Smooth muscle cell (in vitro differentiated cells): ENCODE data around the gene VSTM4. TPM values are rescaled to one million over a fixed set of nuclear protein-coding genes. Genes with fewer than 3 reads are reported as not detected.

Source experiments
- DNase-seq: peaks from one replicate; lab custom pipeline; 2025; ENCODE audit not compliant: unreplicated experiment; lab: John Stamatoyannopoulos, UW
- H2AFZ ChIP-seq: fragments of 200-600 bp; sonication (generic); 2 replicates; pipeline ENCODE4 v1.6.0; 2016; ENCODE audit warnings: antibody characterized with exemption, low read depth, mild to moderate bottlenecking
- H3F3A ChIP-seq: fragments of 200-600 bp; sonication (generic); 2 replicates; pipeline ENCODE4 v1.6.0; 2017; ENCODE audit warnings: antibody characterized with exemption, low read depth
- H3K27ac ChIP-seq: fragments of 200-600 bp; sonication (generic); 2 replicates; pipeline ENCODE4 v1.5.1; 2016; ENCODE audit warnings: low read depth, mild to moderate bottlenecking
- H3K27me3 ChIP-seq: fragments of 200-600 bp; sonication (generic); 2 replicates; pipeline ENCODE4 v1.6.1; 2016; ENCODE audit warnings: low read depth, mild to moderate bottlenecking
- H3K36me3 ChIP-seq: fragments of 200-600 bp; sonication (generic); 2 replicates; pipeline ENCODE4 v1.5.1; 2016; ENCODE audit warnings: low read depth
- H3K4me1 ChIP-seq: fragments of 200-600 bp; sonication (generic); 2 replicates; pipeline ENCODE4 v1.5.1; 2016; ENCODE audit warnings: low read depth
- H3K4me2 ChIP-seq: fragments of 200-600 bp; sonication (generic); 2 replicates; pipeline ENCODE4 v1.6.0; 2016; ENCODE audit warnings: mild to moderate bottlenecking
- H3K4me3 ChIP-seq: fragments of 200-600 bp; sonication (generic); 2 replicates; pipeline ENCODE4 v1.5.1; 2016; ENCODE audit warnings: mild to moderate bottlenecking
- H3K79me2 ChIP-seq: fragments of 200-600 bp; sonication (generic); 2 replicates; pipeline ENCODE4 v1.6.0; 2016; ENCODE audit warnings: low read depth, mild to moderate bottlenecking
- H3K9ac ChIP-seq: fragments of 200-600 bp; sonication (generic); 2 replicates; pipeline ENCODE4 v1.6.0; 2016; ENCODE audit warnings: low read depth
- H3K9me3 ChIP-seq: fragments of 200-600 bp; sonication (generic); replicated peaks from 2 replicates; pipeline ENCODE4 v1.5.1; 2016; ENCODE audit warnings: low read depth
- H4K20me1 ChIP-seq: fragments of 200-600 bp; sonication (generic); 2 replicates; pipeline ENCODE4 v1.6.0; 2016; ENCODE audit warnings: low read depth
- WGBS: methylation state at CpG from one replicate; pipeline ENCODE4 v1.1.7; 2016; ENCODE audit warnings: low lambda C conversion rate; 5-methylcytosine and 5-hydroxymethylcytosine counted together
- polyA plus RNA-seq: library from polyadenylated mRNA; unstranded; fragments of >200 nt; fragmentation: Nextera tagmentation; extraction: Ambion mirVana; gene quantifications from 2 replicates; pipeline ENCODE4 v1.2.1, GENCODE V29; 2016
- total RNA-seq: library from RNA; depleted of rRNA; stranded (reverse); fragments of >200 nt; gene quantifications from 2 replicates; pipeline ENCODE4 v1.2.3, GENCODE V29; 2014
- TF ChIP-seq, protein P1 (sequence below): fragments of 200-600 bp; sonication (generic); IDR thresholded peaks from 2 replicates; pipeline ENCODE4 v1.5.1; 2017; ENCODE audit warnings: borderline replicate concordance, mild to moderate bottlenecking, antibody characterized with exemption; ENCODE audit not compliant: insufficient read depth, poor library complexity, severe bottlenecking

VSTM4 gene
- total and polyA plus RNA-seq, 2 experiments from 2014 or later, result 5.1 to 7.7 TPM

DNA sequence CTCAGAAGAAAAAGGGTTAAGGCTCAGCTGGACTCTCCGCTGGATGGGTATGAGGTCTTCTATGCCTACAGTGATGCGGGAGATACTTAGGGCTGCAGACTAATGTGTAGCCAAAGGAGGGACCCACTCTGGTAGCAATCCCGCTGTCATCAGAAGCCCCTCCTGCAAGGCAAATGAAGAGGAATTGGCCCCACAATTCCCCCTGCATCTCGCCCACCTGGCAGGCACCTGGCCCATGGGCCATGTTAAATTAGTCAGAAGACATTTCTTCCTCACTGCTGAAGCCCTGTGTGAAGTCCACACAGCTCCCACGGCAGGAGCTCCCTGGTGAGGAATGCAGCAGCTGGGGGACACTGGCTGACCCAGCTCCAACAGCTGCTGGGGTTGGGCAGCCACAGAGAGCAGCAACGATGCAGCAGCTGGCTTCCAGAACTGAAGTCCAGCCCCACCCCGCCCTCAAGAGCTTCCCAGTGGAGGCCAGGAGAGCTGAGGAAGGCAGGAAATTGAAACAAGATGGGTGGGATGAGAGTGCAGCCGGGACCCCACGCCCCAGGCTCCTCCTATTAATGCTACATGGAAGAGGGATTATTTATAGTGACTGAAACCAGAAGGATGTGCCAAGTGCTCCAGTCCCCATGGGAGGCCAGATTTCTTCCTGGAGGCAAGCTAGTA is 5.5 kb downstream of the VSTM4 start:
- H3K27me3 ChIP-seq, result no peaks in the 10 kb centered on the region
- H3K4me3 ChIP-seq, result no peak overlapping the region
- TF ChIP-seq, protein P1, sequence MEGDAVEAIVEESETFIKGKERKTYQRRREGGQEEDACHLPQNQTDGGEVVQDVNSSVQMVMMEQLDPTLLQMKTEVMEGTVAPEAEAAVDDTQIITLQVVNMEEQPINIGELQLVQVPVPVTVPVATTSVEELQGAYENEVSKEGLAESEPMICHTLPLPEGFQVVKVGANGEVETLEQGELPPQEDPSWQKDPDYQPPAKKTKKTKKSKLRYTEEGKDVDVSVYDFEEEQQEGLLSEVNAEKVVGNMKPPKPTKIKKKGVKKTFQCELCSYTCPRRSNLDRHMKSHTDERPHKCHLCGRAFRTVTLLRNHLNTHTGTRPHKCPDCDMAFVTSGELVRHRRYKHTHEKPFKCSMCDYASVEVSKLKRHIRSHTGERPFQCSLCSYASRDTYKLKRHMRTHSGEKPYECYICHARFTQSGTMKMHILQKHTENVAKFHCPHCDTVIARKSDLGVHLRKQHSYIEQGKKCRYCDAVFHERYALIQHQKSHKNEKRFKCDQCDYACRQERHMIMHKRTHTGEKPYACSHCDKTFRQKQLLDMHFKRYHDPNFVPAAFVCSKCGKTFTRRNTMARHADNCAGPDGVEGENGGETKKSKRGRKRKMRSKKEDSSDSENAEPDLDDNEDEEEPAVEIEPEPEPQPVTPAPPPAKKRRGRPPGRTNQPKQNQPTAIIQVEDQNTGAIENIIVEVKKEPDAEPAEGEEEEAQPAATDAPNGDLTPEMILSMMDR, result no peak
- H4K20me1 ChIP-seq, result peaks cover 6% of the 10 kb centered on the region
- no peak overlapping the region for H3K4me2 ChIP-seq
- no peak for DNase-seq
- H3K9me3 ChIP-seq, result no peaks in the 10 kb centered on the region
- WGBS, result 63% methylated on average over 9 of the region's 9 CpGs
- no peak overlapping the region for H3K27ac ChIP-seq
- H2AFZ ChIP-seq, result no peak overlapping the region
- H3K9ac ChIP-seq, result no peak overlapping the region
- H3K4me1 ChIP-seq, result peaks cover 3% of the 10 kb centered on the region
- H3K36me3 ChIP-seq, result no peaks in the 10 kb centered on the region
- no peaks in the 10 kb centered on the region for H3K79me2 ChIP-seq
- no peaks in the 10 kb centered on the region for H3F3A ChIP-seq

DNA sequence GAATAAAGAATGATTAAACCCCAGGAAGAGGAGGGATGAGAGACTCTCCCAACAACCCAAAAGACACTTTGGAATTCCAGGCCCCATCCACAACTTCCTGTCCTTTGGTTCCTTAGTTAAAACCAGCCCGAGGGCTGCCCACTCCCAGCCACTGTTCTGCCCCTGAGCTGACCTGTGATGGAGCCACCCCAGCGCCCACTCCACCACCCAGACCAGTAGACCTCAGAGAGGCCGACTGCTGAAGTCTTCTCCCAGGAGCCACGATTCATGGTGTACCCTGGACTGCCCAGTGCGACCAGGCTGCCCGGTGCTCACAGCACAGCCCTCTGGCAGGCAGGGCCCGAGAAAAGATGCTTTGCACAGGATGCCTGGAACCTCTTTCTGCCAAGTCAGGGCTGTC is 6.7 kb downstream of the VSTM4 start:
- H3K27ac ChIP-seq, result no peak overlapping the region
- H2AFZ ChIP-seq, result no peak overlapping the region
- H3K4me1 ChIP-seq, result no peaks in the 10 kb centered on the region
- H3K27me3 ChIP-seq, result no peaks in the 10 kb centered on the region
- no peaks in the 10 kb centered on the region for H3K9me3 ChIP-seq
- TF ChIP-seq, protein P1, result no peak
- 96% methylated on average over 7 of the region's 7 CpGs for WGBS
- H3K4me3 ChIP-seq, result no peak overlapping the region
- no peaks in the 10 kb centered on the region for H3F3A ChIP-seq
- H4K20me1 ChIP-seq, result peaks cover 6% of the 10 kb centered on the region
- no peak overlapping the region for H3K4me2 ChIP-seq
- no peak overlapping the region for H3K9ac ChIP-seq
- H3K36me3 ChIP-seq, result no peaks in the 10 kb centered on the region
- no peaks in the 10 kb centered on the region for H3K79me2 ChIP-seq
- DNase-seq, result no peak

DNA sequence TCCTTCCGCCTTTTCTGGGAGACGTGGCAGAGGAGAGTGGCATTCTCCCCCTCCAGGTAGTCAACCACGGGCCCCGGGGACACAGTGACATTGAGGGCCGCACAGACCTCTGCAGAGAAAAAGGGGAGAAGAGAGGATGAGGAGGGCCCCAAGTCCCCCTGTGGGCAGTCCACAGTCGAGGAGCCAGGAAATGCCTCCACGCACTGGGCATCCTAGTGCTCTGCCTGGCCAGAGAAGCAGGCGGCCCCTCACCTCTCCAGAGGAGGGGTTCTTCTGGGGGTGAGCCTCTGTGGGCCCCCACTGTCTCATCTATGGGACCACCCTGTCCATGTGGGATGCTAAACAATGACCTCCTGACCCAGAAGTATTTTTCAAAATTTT is 7.4 kb downstream of the VSTM4 start:
- Histone ChIP-seq H3K27ac (no peak overlapping the region), H3K9ac (no peak overlapping the region), H3K9me3 (no peaks in the 10 kb centered on the region), H3K36me3 (no peaks in the 10 kb centered on the region), H3K4me2 (no peak overlapping the region), H4K20me1 (peaks cover 6% of the 10 kb centered on the region), H3K4me1 (no peaks in the 10 kb centered on the region), H2AFZ (no peak overlapping the region), H3K4me3 (no peak overlapping the region), H3F3A (no peaks in the 10 kb centered on the region), H3K79me2 (no peaks in the 10 kb centered on the region), H3K27me3 (no peaks in the 10 kb centered on the region)
- TF ChIP-seq, protein P1, result no peak
- 99% methylated on average over 7 of the region's 8 CpGs for WGBS
- DNase-seq, result no peak

DNA sequence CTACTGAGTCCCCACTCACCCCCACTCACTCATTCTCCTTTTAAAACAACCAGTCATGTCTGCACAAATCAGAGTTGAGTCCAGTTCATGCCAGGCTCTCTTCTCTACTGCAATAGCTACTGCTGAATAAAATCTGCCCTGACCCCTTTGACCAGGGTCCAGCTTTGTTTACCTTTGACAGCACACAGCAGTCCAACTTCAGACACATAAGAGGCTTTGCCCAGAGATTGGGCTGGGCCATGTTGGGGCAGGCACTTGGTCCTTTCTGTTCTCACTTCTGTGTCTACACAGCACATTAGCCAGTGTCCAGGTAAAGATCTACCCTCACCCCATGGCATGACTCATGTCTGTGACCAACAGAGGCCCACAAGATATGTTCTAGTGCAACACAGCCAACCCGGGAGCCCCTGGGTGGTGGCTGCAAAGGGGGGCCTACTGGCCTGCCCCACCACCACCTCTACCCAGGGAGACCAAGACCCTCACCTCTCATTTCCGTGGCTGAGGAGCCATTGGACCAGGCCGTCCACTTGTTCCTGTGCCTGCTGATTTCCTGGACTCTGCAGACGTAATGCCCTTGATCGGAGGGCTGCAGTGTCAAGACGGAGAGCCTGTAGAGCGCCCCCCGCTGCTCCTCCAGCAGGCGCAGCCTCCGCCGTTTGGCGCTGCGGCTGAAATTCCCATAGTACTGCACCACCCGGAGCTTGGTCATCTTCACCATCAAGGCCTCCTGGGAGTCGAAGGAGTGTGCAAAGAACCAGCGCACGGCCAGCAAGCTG is 8.0 kb downstream of the VSTM4 start:
- no peak overlapping the region for H3K4me3 ChIP-seq
- H3K9ac ChIP-seq, result no peak overlapping the region
- no peaks in the 10 kb centered on the region for H3K9me3 ChIP-seq
- peaks cover 6% of the 10 kb centered on the region for H4K20me1 ChIP-seq
- H2AFZ ChIP-seq, result no peak overlapping the region
- WGBS, result 97% methylated on average over 17 of the region's 17 CpGs
- H3K27me3 ChIP-seq, result no peaks in the 10 kb centered on the region
- no peak overlapping the region for H3K4me2 ChIP-seq
- no peak overlapping the region for H3K27ac ChIP-seq
- H3K36me3 ChIP-seq, result no peaks in the 10 kb centered on the region
- H3F3A ChIP-seq, result no peaks in the 10 kb centered on the region
- H3K79me2 ChIP-seq, result no peaks in the 10 kb centered on the region
- TF ChIP-seq, protein P1, result no peak
- no peaks in the 10 kb centered on the region for H3K4me1 ChIP-seq
- DNase-seq, result no peak
